ENCODE measurements around the gene NRL.

GRCh38 chr14:24132976-24133375 is 18.2 kb upstream of the NRL start:
- no peak for TF ChIP-seq RBM14 (IDR thresholded peaks at IDR 0.05; ENCODE audit: borderline replicate concordance, insufficient read depth, low read depth, low read length)
- no peak for TF ChIP-seq ZNF780A (CRISPR knock-in tag; IDR thresholded peaks at IDR 0.05)
- TF ChIP-seq CSDE1 (IDR thresholded peaks at IDR 0.05): no peak
- TF ChIP-seq EP300 (IDR thresholded peaks at IDR 0.05; ENCODE audit: low read length): no peak
- no peak for TF ChIP-seq TCF7L2 (IDR thresholded peaks at IDR 0.05; ENCODE audit: low read depth, low read length)
- TF ChIP-seq KAT8 (IDR thresholded peaks at IDR 0.05; ENCODE audit: low read depth): no peak
- no peak for TF ChIP-seq MYC (IDR thresholded peaks at IDR 0.05; ENCODE audit: low read depth, low read length)
- no peak for TF ChIP-seq MYC (CRISPR knock-in tag; IDR thresholded peaks at IDR 0.05; ENCODE audit: borderline replicate concordance, low read depth)
- no peak for TF ChIP-seq MAZ (CRISPR knock-in tag; conservative IDR thresholded peaks at IDR 0.05 in 1 of 2, IDR thresholded peaks at IDR 0.05 in 1 of 2)
- TF ChIP-seq YY1 (IDR thresholded peaks at IDR 0.05; ENCODE audit: borderline replicate concordance in 1 of 3, control insufficient read depth in 1 of 3, extremely low read depth in 1 of 3, insufficient read depth in 3 of 3, insufficient read length in 1 of 3, insufficient replicate concordance in 2 of 3, low read depth in 1 of 3, low read length in 2 of 3): no peak
- TF ChIP-seq JUN (IDR thresholded peaks at IDR 0.05; ENCODE audit: borderline replicate concordance, low read depth, low read length): no peak
- no peak for TF ChIP-seq JUN (CRISPR knock-in tag; IDR thresholded peaks at IDR 0.05; ENCODE audit: borderline replicate concordance)
- TF ChIP-seq ATF3 (IDR thresholded peaks at IDR 0.05): no peak
- TF ChIP-seq ATF3 (CRISPR knock-in tag; conservative IDR thresholded peaks at IDR 0.05): no peak
- TF ChIP-seq SOX6 (IDR thresholded peaks at IDR 0.05): no peak
- TF ChIP-seq CEBPG (CRISPR knock-in tag; IDR thresholded peaks at IDR 0.05): no peak
- no peak for TF ChIP-seq CEBPG (tag; conservative IDR thresholded peaks at IDR 0.05 in 1 of 2, IDR thresholded peaks at IDR 0.05 in 1 of 2)
